Measurements from ENCODE around the gene KCMF1.

Gene KCMF1

GRCh38 chr2:84925724-84926376 is 45.1 kb upstream of the KCMF1 start (continued):
- no peak for TF ChIP-seq ZNF280C (tag by site-specific recombination; IDR thresholded peaks at IDR 0.05)
- TF ChIP-seq ZBTB17 (tag by site-specific recombination; IDR thresholded peaks at IDR 0.05) = peak; percentile 89
- TF ChIP-seq KLF16 (tag by site-specific recombination; IDR thresholded peaks at IDR 0.05) = no peak
- peak; percentile 75 for TF ChIP-seq SCRT2 (tag by site-specific recombination; IDR thresholded peaks at IDR 0.05)
- TF ChIP-seq ZNF211 (tag by site-specific recombination; IDR thresholded peaks at IDR 0.05; ENCODE audit: low read depth) = no peak
- TF ChIP-seq ZNF585B (tag by site-specific recombination; IDR thresholded peaks at IDR 0.05) = no peak
- TF ChIP-seq ATF2 (tag by site-specific recombination; IDR thresholded peaks at IDR 0.05; ENCODE audit: low read depth) = no peak
- no peak for TF ChIP-seq ZNF488 (tag by site-specific recombination; IDR thresholded peaks at IDR 0.05)
- peak; percentile 96 for TF ChIP-seq ZSCAN30 (tag by site-specific recombination; IDR thresholded peaks at IDR 0.05)
- TF ChIP-seq ZEB2 (tag by site-specific recombination; IDR thresholded peaks at IDR 0.05) = peak; percentile 89
- TF ChIP-seq ZNF391 (tag by site-specific recombination; IDR thresholded peaks at IDR 0.05; ENCODE audit: borderline replicate concordance, low read depth) = peak; percentile 75; the same call in 1 of the 2 replicates
- no peak for TF ChIP-seq REPIN1 (tag by site-specific recombination; IDR thresholded peaks at IDR 0.05; ENCODE audit: low read depth)
- no peak for TF ChIP-seq ZNF621 (tag by site-specific recombination; IDR thresholded peaks at IDR 0.05)
- no peak for TF ChIP-seq ZNF791 (tag by site-specific recombination; IDR thresholded peaks at IDR 0.05)
- TF ChIP-seq ZNF202 (tag by site-specific recombination; IDR thresholded peaks at IDR 0.05; ENCODE audit: borderline replicate concordance) = no peak
- no peak for TF ChIP-seq ZNF138 (tag by site-specific recombination; IDR thresholded peaks at IDR 0.05; ENCODE audit: borderline replicate concordance)
- TF ChIP-seq PBX3 (CRISPR knock-in tag; IDR thresholded peaks at IDR 0.05) = peak; percentile 58; the same call in 1 of the 2 replicates
- TF ChIP-seq ZNF146 (tag by site-specific recombination; IDR thresholded peaks at IDR 0.05) = no peak
- TF ChIP-seq ZNF2 (tag by site-specific recombination; IDR thresholded peaks at IDR 0.05) = peak; percentile 81
- peak; percentile 62; the same call in 1 of the 2 replicates for TF ChIP-seq ZNF561 (tag by site-specific recombination; IDR thresholded peaks at IDR 0.05; ENCODE audit: borderline replicate concordance)
- no peak for TF ChIP-seq ZNF560 (tag by site-specific recombination; IDR thresholded peaks at IDR 0.05; ENCODE audit: borderline replicate concordance)
- TF ChIP-seq SP7 (tag by site-specific recombination; IDR thresholded peaks at IDR 0.05) = peak; percentile 74
- TF ChIP-seq, protein P1, sequence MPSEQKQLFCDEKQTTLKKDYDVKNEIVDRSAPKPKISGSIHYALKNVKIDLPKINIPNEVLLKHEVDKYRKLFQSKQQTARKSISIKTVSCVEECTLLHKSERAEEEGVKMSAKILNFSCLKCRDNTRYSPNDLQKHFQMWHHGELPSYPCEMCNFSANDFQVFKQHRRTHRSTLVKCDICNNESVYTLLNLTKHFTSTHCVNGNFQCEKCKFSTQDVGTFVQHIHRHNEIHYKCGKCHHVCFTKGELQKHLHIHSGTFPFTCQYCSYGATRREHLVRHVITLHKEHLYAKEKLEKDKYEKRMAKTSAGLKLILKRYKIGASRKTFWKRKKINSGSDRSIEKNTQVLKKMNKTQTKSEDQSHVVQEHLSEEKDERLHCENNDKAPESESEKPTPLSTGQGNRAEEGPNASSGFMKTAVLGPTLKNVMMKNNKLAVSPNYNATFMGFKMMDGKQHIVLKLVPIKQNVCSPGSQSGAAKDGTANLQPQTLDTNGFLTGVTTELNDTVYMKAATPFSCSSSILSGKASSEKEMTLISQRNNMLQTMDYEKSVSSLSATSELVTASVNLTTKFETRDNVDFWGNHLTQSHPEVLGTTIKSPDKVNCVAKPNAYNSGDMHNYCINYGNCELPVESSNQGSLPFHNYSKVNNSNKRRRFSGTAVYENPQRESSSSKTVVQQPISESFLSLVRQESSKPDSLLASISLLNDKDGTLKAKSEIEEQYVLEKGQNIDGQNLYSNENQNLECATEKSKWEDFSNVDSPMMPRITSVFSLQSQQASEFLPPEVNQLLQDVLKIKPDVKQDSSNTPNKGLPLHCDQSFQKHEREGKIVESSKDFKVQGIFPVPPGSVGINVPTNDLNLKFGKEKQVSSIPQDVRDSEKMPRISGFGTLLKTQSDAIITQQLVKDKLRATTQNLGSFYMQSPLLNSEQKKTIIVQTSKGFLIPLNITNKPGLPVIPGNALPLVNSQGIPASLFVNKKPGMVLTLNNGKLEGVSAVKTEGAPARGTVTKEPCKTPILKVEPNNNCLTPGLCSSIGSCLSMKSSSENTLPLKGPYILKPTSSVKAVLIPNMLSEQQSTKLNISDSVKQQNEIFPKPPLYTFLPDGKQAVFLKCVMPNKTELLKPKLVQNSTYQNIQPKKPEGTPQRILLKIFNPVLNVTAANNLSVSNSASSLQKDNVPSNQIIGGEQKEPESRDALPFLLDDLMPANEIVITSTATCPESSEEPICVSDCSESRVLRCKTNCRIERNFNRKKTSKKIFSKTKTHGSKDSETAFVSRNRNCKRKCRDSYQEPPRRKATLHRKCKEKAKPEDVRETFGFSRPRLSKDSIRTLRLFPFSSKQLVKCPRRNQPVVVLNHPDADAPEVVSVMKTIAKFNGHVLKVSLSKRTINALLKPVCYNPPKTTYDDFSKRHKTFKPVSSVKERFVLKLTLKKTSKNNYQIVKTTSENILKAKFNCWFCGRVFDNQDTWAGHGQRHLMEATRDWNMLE (tag by site-specific recombination; conservative IDR thresholded peaks at IDR 0.05; ENCODE audit: low read depth) = no peak
- 0 out of 2 replicates have a peak, but pooled peaks have one; percentile 15 for TF ChIP-seq ZBTB21 (tag by site-specific recombination; IDR thresholded peaks at IDR 0.05)
- TF ChIP-seq, protein P2, sequence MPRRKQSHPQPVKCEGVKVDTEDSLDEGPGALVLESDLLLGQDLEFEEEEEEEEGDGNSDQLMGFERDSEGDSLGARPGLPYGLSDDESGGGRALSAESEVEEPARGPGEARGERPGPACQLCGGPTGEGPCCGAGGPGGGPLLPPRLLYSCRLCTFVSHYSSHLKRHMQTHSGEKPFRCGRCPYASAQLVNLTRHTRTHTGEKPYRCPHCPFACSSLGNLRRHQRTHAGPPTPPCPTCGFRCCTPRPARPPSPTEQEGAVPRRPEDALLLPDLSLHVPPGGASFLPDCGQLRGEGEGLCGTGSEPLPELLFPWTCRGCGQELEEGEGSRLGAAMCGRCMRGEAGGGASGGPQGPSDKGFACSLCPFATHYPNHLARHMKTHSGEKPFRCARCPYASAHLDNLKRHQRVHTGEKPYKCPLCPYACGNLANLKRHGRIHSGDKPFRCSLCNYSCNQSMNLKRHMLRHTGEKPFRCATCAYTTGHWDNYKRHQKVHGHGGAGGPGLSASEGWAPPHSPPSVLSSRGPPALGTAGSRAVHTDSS (tag by site-specific recombination; IDR thresholded peaks at IDR 0.05) = no peak
